OCI-LY7 (cell line): ENCODE results near the gene ARPC5. TPM values are rescaled to one million over a fixed set of nuclear protein-coding genes. Genes with fewer than 3 reads are reported as not detected.
A peak's percentile ranks its signal among the peaks of the same experiment; 100 is the strongest.

Source experiments
- BruUV-seq: library from RNA; stranded (reverse); fragments of 400-500 nt; replicated peaks from 2 replicates; lab custom pipeline; 2021; lab: Mats Ljungman, UMichigan
- CTCF ChIA-PET: fragments of 300-600 bp; sonication (Branson Sonifier 250); formaldehyde crosslinking; loops from one replicate; lab custom pipeline; 2022; ENCODE audit warnings: antibody characterized with exemption; ENCODE audit not compliant: unreplicated experiment; lab: Charles Lee
- POLR2A ChIA-PET: fragments of 300-600 bp; sonication (Branson Sonifier 250); formaldehyde crosslinking; loops from one replicate; lab custom pipeline; 2022; ENCODE audit warnings: antibody characterized with exemption; lab: Charles Lee
- DNase-seq: peaks from one replicate; pipeline ENCODE4 v3.0.0-alpha.2; 2015; ENCODE audit warnings: low spot score
- H2AFZ ChIP-seq: fragments of 200-600 bp; sonication (generic), shearing (Covaris generic); 2 replicates; pipeline ENCODE4 v1.6.1; 2014; ENCODE audit warnings: mild to moderate bottlenecking, antibody characterized with exemption, low read length, moderate library complexity
- H3K27ac ChIP-seq: fragments of 200-600 bp; sonication (generic); 2 replicates; pipeline ENCODE4 v1.5.1; 2014; ENCODE audit warnings: mixed run types, low read depth, mild to moderate bottlenecking, moderate library complexity, low read length, inconsistent platforms; ENCODE audit not compliant: poor library complexity, severe bottlenecking
- H3K36me3 ChIP-seq: fragments of 200-600 bp; sonication (generic); 2 replicates; pipeline ENCODE4 v1.6.1; 2014; ENCODE audit warnings: mild to moderate bottlenecking, antibody characterized with exemption, low read length, moderate library complexity, mixed read lengths; ENCODE audit not compliant: insufficient read depth
- H3K4me1 ChIP-seq: fragments of 200-600 bp; sonication (generic); 2 replicates; pipeline ENCODE4 v1.5.1; 2014; ENCODE audit warnings: mild to moderate bottlenecking, low read length; ENCODE audit not compliant: insufficient read depth, poor library complexity, severe bottlenecking
- H3K4me2 ChIP-seq: fragments of 200-600 bp; sonication (generic); 2 replicates; pipeline ENCODE4 v1.6.1; 2014; ENCODE audit warnings: mild to moderate bottlenecking, low read length
- H3K4me3 ChIP-seq: fragments of 200-600 bp; sonication (generic); 2 replicates; pipeline ENCODE4 v1.5.1; 2014; ENCODE audit warnings: mild to moderate bottlenecking, low read depth, low read length; ENCODE audit not compliant: poor library complexity, severe bottlenecking
- H3K79me2 ChIP-seq: fragments of 200-600 bp; sonication (generic); 2 replicates; pipeline ENCODE4 v1.6.1; 2016; ENCODE audit warnings: low read depth, mild to moderate bottlenecking, low read length, moderate library complexity, mixed read lengths; ENCODE audit not compliant: insufficient read depth
- H3K9me2 ChIP-seq: fragments of 200-600 bp; sonication (generic); 2 replicates; pipeline ENCODE4 v1.6.1; 2016; ENCODE audit warnings: mild to moderate bottlenecking, low read length, mixed read lengths; ENCODE audit not compliant: insufficient read depth
- H3K9me3 ChIP-seq: fragments of 200-600 bp; sonication (generic); 2 replicates; pipeline ENCODE4 v1.6.1; 2014; ENCODE audit warnings: mild to moderate bottlenecking, mixed run types, low read length, mixed read lengths
- H4K20me1 ChIP-seq: fragments of 200-600 bp; sonication (generic); 2 replicates; pipeline ENCODE4 v1.6.1; 2014; ENCODE audit warnings: mild to moderate bottlenecking, antibody characterized with exemption, low read length, moderate library complexity, mixed read lengths; ENCODE audit not compliant: insufficient read depth
- CTCF ChIP-seq: fragments of 200-600 bp; sonication (generic); conservative IDR thresholded peaks from 2 replicates; pipeline ENCODE4 v1.5.1; 2014; ENCODE audit warnings: mild to moderate bottlenecking, antibody characterized with exemption, low read length, moderate library complexity, mixed read lengths
- EZH2phosphoT487 ChIP-seq: fragments of 200-600 bp; sonication (generic); IDR thresholded peaks from 2 replicates; pipeline ENCODE4 v1.6.1; 2018; ENCODE audit warnings: low read depth, borderline replicate concordance, mild to moderate bottlenecking, mixed run types, antibody characterized with exemption, low read length, moderate library complexity, mixed read lengths
- intact Hi-C: fragments of 100-400 bp; cut with micrococcal nuclease; formaldehyde crosslinking; loops from one replicate; pipeline ENCODE4 v1.10.0; 2022; ENCODE audit not compliant: unreplicated experiment
- total RNA-seq, 2 experiments: library from RNA; depleted of rRNA in 1 of 2; stranded (reverse); fragments of >200 nt in 1 of 2; shearing (Covaris generic) in 1 of 2; gene quantifications; 2 replicates each; pipeline ENCODE4 v1.2.3, GENCODE V29; 2014 to 2022

ARPC5 gene
- total RNA-seq, 2 experiments from 2014 or later, result 116 to 132 TPM

GRCh38 chr1:183589384-183589783 lies 46.2 kb downstream of the ARPC5 start:
- peak overlapping the region; percentile 58; the same call in 1 of the 2 replicates for H2AFZ ChIP-seq
- H3K9me2 ChIP-seq, result no peaks in the 10 kb centered on the region
- H3K9me3 ChIP-seq, result peaks cover 4% of the 10 kb centered on the region; the same call in 1 of the 2 replicates
- CTCF ChIA-PET, result no interaction called here
- intact Hi-C loops, result no loop called here
- peak overlapping the region; percentile 95 for H3K27ac ChIP-seq
- peak overlapping the region; percentile 88 for H3K4me2 ChIP-seq
- TF ChIP-seq EZH2phosphoT487 (no peak), CTCF (no peak)
- no TSS peak for BruUV-seq
- no peaks in the 10 kb centered on the region; the same call in 1 of the 2 replicates for H3K36me3 ChIP-seq
- peak; percentile 21 for DNase-seq
- peaks cover 80% of the 10 kb centered on the region for H3K4me1 ChIP-seq
- peaks cover 4% of the 10 kb centered on the region; the same call in 1 of the 2 replicates for H3K79me2 ChIP-seq
- no peaks in the 10 kb centered on the region for H4K20me1 ChIP-seq
- peak overlapping the region; percentile 62 for H3K4me3 ChIP-seq
- POLR2A ChIA-PET, result interaction anchor here (0.7 to 2.3 kb wide), 8 partner anchors 10 to 119 kb away, joined by 3 to 11 read pairs (median 3); no protein-coding TSS in a partner anchor

GRCh38 chr1:183588827-183589226 lies 46.8 kb downstream of the ARPC5 start:
- TF ChIP-seq CTCF (no peak), EZH2phosphoT487 (no peak)
- H3K27ac ChIP-seq, result peak overlapping the region; percentile 95
- peaks cover 82% of the 10 kb centered on the region for H3K4me1 ChIP-seq
- POLR2A ChIA-PET, result interaction anchor here (0.7 to 2.3 kb wide), 5 partner anchors 9 to 110 kb away, joined by 3 to 11 read pairs (median 3); no protein-coding TSS in a partner anchor
- peak; percentile 15 for DNase-seq
- intact Hi-C loops, result no loop called here
- peak overlapping the region; percentile 62 for H3K4me3 ChIP-seq
- CTCF ChIA-PET, result no interaction called here
- peaks cover 4% of the 10 kb centered on the region; the same call in 1 of the 2 replicates for H3K79me2 ChIP-seq
- H3K9me3 ChIP-seq, result peaks cover 4% of the 10 kb centered on the region; the same call in 1 of the 2 replicates
- no peaks in the 10 kb centered on the region; the same call in 1 of the 2 replicates for H3K36me3 ChIP-seq
- H4K20me1 ChIP-seq, result no peaks in the 10 kb centered on the region
- H3K9me2 ChIP-seq, result no peaks in the 10 kb centered on the region
- H3K4me2 ChIP-seq, result peak overlapping the region; percentile 88
- H2AFZ ChIP-seq, result peak overlapping the region; percentile 58; the same call in 1 of the 2 replicates
- no TSS peak for BruUV-seq

GRCh38 chr1:183586926-183587325 lies 48.7 kb downstream of the ARPC5 start:
- no peak for DNase-seq
- no peak overlapping the region for H3K4me2 ChIP-seq
- ChIA-PET POLR2A (interaction anchor here (0.6 to 1.3 kb wide), 5 partner anchors 7 to 697 kb away, joined by 3 to 4 read pairs (median 3); no protein-coding TSS in a partner anchor), CTCF (interaction anchor here (0.6 kb wide), 1 partner anchor 658 kb away, joined by 4 read pairs; no protein-coding TSS in a partner anchor)
- no peaks in the 10 kb centered on the region for H4K20me1 ChIP-seq
- no peaks in the 10 kb centered on the region; the same call in 1 of the 2 replicates for H3K36me3 ChIP-seq
- H3K27ac ChIP-seq, result no peak overlapping the region
- H3K4me3 ChIP-seq, result no peak overlapping the region
- peaks cover 71% of the 10 kb centered on the region for H3K4me1 ChIP-seq
- peaks cover 4% of the 10 kb centered on the region; the same call in 1 of the 2 replicates for H3K9me3 ChIP-seq
- no TSS peak for BruUV-seq
- no peak for TF ChIP-seq EZH2phosphoT487
- no peak for TF ChIP-seq CTCF
- intact Hi-C loops, result no loop called here
- no peak overlapping the region for H2AFZ ChIP-seq
- H3K79me2 ChIP-seq, result peaks cover 4% of the 10 kb centered on the region; the same call in 1 of the 2 replicates
- no peaks in the 10 kb centered on the region for H3K9me2 ChIP-seq
